Mesangial cell (primary cell): ENCODE measurements around the gene GPHA2. TPM values are rescaled to one million over a fixed set of nuclear protein-coding genes. Genes with fewer than 3 reads are reported as not detected.

ENCODE experiments used
- total RNA-seq: library from RNA; depleted of rRNA; stranded (reverse); fragments of >200 nt; gene quantifications from 2 replicates; pipeline ENCODE4 v1.2.3, GENCODE V29; 2015

The GPHA2 gene
- not detected in 2 replicates for total RNA-seq

GRCh38 chr11:64935359-64936081, at the start of gene GPHA2:
TSS of gene GPHA2 (minus strand) at chr11:64935893. CDS start at chr11:64935460, 433 bp downstream.

GRCh38 chr11:64971421-64972233, 35.9 kb upstream of the GPHA2 start, which contains the start of gene MAJIN:
TSS of gene MAJIN (minus strand) at chr11:64972108. CDS start at chr11:64959405, 12,703 bp downstream.

GRCh38 chr11:64923944-64924909, 11.5 kb downstream of the GPHA2 start, which contains the start of gene PPP2R5B:
TSS of gene PPP2R5B (plus strand) at chr11:64924689. CDS start at chr11:64925735, 1,046 bp downstream.

GRCh38 chr11:64916775-64917662, 18.7 kb downstream of the GPHA2 start, which contains the start of gene ATG2A:
TSS of gene ATG2A (minus strand) at chr11:64917209. CDS start at chr11:64917135, 74 bp downstream.

Other genes with a start within 250 kb of the GPHA2 start
- gene NRXN2, start 212.7 kb downstream of the GPHA2 start, total RNA-seq, result not detected in 2 replicates
- gene RASGRP2, start 191.8 kb downstream of the GPHA2 start, total RNA-seq, result 1.3 TPM in 1 of 2 replicates, not detected in the other
- 0.16 and 2.3 TPM in 2 replicates for gene PYGM, start 175.9 kb downstream of the GPHA2 start, total RNA-seq
- 160 and 190 TPM in 2 replicates for gene SF1, start 157.4 kb downstream of the GPHA2 start, total RNA-seq
- gene MAP4K2, start 132.7 kb downstream of the GPHA2 start, total RNA-seq, result 26.4 and 29.5 TPM in 2 replicates
- 34.2 and 34.9 TPM in 2 replicates for gene MEN1, start 125.3 kb downstream of the GPHA2 start, total RNA-seq
- 2.1 and 10.1 TPM in 2 replicates for gene CDC42BPG, start 91.2 kb downstream of the GPHA2 start, total RNA-seq
- gene EHD1, start 57.3 kb downstream of the GPHA2 start, total RNA-seq, result 109 and 125 TPM in 2 replicates
- 27.2 and 29.9 TPM in 2 replicates for gene ATG2A, start 18.7 kb downstream of the GPHA2 start, total RNA-seq
- gene PPP2R5B, start 11.2 kb downstream of the GPHA2 start, total RNA-seq, result 14.3 and 24.8 TPM in 2 replicates
- not detected in 2 replicates for gene MAJIN, start 36.2 kb upstream of the GPHA2 start, total RNA-seq
- 0.65 and 1.3 TPM in 2 replicates for gene BATF2, start 61.1 kb upstream of the GPHA2 start, total RNA-seq
- gene ARL2, start 78.3 kb upstream of the GPHA2 start, total RNA-seq, result 183 and 212 TPM in 2 replicates
- 18.9 and 25.1 TPM in 2 replicates for gene SNX15, start 91.5 kb upstream of the GPHA2 start, total RNA-seq
- gene SAC3D1, start 105.3 kb upstream of the GPHA2 start, total RNA-seq, result 20.3 and 39.6 TPM in 2 replicates
- gene NAALADL1, start 122.7 kb upstream of the GPHA2 start, total RNA-seq, result 18.1 and 36.8 TPM in 2 replicates
- gene CDCA5, start 148.1 kb upstream of the GPHA2 start, total RNA-seq, result 2.8 and 31.4 TPM in 2 replicates
- 67.4 and 68.3 TPM in 2 replicates for gene ZFPL1, start 148.3 kb upstream of the GPHA2 start, total RNA-seq
- gene VPS51, start 160.3 kb upstream of the GPHA2 start, total RNA-seq, result 162 and 269 TPM in 2 replicates
- 33.1 and 114 TPM in 2 replicates for gene TM7SF2, start 176.0 kb upstream of the GPHA2 start, total RNA-seq
- gene ZNHIT2, start 181.8 kb upstream of the GPHA2 start, total RNA-seq, result 20.2 and 20.5 TPM in 2 replicates
- 376 and 394 TPM in 2 replicates for gene FAU, start 186.2 kb upstream of the GPHA2 start, total RNA-seq
- gene MRPL49, start 186.4 kb upstream of the GPHA2 start, total RNA-seq, result 56.3 and 84.7 TPM in 2 replicates
- 19.7 and 21.0 TPM in 2 replicates for gene SYVN1, start 198.6 kb upstream of the GPHA2 start, total RNA-seq
- not detected in 2 replicates for gene SPDYC, start 234.3 kb upstream of the GPHA2 start, total RNA-seq
- gene CAPN1, start 246.0 kb upstream of the GPHA2 start, total RNA-seq, result 327 and 383 TPM in 2 replicates